ENCODE data around the gene CADPS.

Gene CADPS

GRCh38 chr3:62873451-62873760 is 1.8 kb downstream of the CADPS start:
- DNase-seq = no peak

- no peak for DNase-seq
These were observed 2.9 kb downstream of the CADPS start for GRCh38 chr3:62872318-62872717.

GRCh38 chr3:62870321-62870720 is 4.9 kb downstream of the CADPS start:
- no peak for DNase-seq

- no peak for DNase-seq
These were observed 11.6 kb downstream of the CADPS start for GRCh38 chr3:62863648-62864047.

GRCh38 chr3:62859203-62859791 is 15.9 kb downstream of the CADPS start:
- no peak for DNase-seq

- no peak for DNase-seq
These were observed 29.2 kb downstream of the CADPS start for GRCh38 chr3:62845996-62846395.

- peak; percentile 40 for DNase-seq
These were observed 31.7 kb downstream of the CADPS start for GRCh38 chr3:62843508-62843907.

GRCh38 chr3:62839748-62840147 is 35.5 kb downstream of the CADPS start:
- DNase-seq = no peak

GRCh38 chr3:62837145-62837787 is 38.0 kb downstream of the CADPS start:
- DNase-seq = no peak

- peak; percentile 22 for DNase-seq
These were observed 39.5 kb downstream of the CADPS start for GRCh38 chr3:62835554-62836236.

GRCh38 chr3:62833538-62833937 is 41.7 kb downstream of the CADPS start:
- no peak for DNase-seq

GRCh38 chr3:62832553-62832952 is 42.7 kb downstream of the CADPS start:
- DNase-seq = no peak

GRCh38 chr3:62830727-62831322 is 44.4 kb downstream of the CADPS start:
- no peak for DNase-seq

GRCh38 chr3:62827550-62827949 is 47.7 kb downstream of the CADPS start:
- no peak for DNase-seq

GRCh38 chr3:62824965-62825592 is 50.1 kb downstream of the CADPS start:
- DNase-seq = no peak

- DNase-seq = no peak
These were observed 51.7 kb downstream of the CADPS start for GRCh38 chr3:62823461-62824050.

- DNase-seq = no peak
These were observed 52.3 kb downstream of the CADPS start for GRCh38 chr3:62822905-62823304.

GRCh38 chr3:62818347-62818746 is 56.9 kb downstream of the CADPS start:
- DNase-seq = no peak

GRCh38 chr3:62817678-62818077 is 57.5 kb downstream of the CADPS start:
- no peak for DNase-seq

- DNase-seq = no peak
These were observed 59.2 kb downstream of the CADPS start for GRCh38 chr3:62815981-62816380.

GRCh38 chr3:62812631-62813030 is 62.6 kb downstream of the CADPS start:
- no peak for DNase-seq

GRCh38 chr3:62811119-62811518 is 64.1 kb downstream of the CADPS start:
- DNase-seq = no peak

- DNase-seq = no peak
These were observed 65.8 kb downstream of the CADPS start for GRCh38 chr3:62809369-62809768.
